HG03575 (cell line): ENCODE data around the gene CMIP.

Source experiments
- ATAC-seq: cut with Tn5 transposase; IDR thresholded peaks from one replicate; pipeline ENCODE4 v1.9.1; 2021; ENCODE audit not compliant: unreplicated experiment, insufficient number of reproducible peaks, low FRiP score; ENCODE audit errors: extremely low read depth

Gene CMIP

DNA sequence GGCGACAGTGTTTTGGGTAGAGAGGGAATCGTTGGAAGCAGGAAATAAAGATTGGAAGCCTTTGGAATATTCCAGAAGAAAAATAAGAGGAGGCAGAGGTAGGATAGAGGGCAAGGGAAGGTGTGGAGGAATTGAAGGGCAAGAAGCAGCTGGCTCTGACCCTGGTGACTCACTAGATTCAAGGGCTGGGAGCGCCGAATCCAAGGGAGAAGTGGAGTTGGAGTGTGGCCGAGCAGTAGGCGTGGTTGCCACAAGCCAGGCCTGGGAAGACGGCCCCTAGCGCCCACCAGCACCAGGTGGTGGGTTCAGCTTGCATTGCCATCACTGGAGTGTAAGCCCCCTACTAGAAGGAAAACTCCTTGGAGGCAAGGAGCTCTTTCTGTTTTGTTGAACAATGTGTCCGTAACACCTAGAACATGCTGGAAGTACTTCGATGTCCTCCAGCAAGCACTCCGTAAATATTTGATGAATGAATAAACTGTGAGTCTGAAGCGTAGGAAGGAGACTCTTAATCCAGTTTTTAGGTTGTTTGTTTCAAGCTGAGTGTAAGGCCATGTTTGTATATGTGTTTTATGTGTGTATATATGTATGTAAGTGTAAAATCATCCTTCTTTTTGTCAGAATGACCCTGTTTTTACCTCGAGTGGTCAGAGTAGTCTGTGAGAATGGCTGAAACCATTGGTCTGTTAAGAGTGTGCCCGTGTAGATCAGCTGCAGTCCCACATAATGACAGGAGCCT lies 139.5 kb downstream of the CMIP start:
- no peak for ATAC-seq

DNA sequence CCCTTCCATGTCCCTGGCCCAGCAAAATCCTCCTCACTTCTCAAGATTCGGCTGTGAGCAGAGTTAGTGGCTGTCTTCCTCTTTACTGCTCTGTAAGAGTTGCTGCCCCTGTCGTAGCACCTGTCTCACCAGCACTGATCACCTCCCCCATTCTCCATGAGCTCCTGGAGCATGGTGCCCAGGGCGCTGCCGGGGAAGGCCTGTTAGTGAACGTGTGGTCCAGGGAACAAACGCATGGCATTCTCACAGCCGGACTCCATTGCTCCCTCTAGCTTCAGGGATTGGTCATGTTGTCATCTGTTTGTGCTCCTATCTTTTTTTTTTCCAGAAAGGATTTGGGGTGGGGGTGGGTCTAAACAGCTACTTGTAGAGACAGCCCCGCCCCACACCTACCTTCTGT lies 141.2 kb downstream of the CMIP start:
- ATAC-seq, result no peak

- no peak for ATAC-seq
These were observed 141.8 kb downstream of the CMIP start for GRCh38 chr16:81586417-81586816.

DNA sequence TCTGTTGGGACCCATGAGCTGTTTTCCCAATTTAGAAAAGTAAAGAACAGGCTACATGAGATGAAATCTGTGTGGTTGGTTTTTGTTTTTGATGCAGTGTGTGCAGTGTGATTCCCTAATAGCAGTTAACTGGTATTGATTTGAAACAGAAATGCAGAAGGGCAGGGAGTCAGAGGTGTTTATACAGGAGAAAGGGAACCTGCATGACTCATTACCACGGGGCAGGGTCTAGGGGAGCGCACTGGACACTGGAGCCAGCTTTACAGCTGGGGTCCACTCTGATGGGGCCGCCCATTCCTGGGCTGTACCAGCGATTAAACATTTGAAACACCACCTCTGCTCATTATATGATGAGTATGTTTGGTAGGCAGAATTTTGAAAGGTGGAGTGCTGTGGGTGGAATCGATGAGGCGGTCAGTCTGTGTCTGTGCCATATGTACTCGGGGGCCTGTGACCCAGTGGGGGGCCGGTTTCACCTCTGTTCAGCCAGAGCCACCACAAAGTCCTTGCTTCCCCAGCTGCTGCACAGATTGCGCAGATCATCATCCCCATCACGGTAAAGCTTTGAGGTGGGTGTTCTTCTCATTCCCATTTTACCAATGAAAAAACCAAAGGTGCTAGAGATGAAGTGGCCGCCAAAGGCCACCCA lies 142.5 kb downstream of the CMIP start:
- ATAC-seq, result no peak

GRCh38 chr16:81587626-81588160 lies 143.1 kb downstream of the CMIP start:
- no peak for ATAC-seq

DNA sequence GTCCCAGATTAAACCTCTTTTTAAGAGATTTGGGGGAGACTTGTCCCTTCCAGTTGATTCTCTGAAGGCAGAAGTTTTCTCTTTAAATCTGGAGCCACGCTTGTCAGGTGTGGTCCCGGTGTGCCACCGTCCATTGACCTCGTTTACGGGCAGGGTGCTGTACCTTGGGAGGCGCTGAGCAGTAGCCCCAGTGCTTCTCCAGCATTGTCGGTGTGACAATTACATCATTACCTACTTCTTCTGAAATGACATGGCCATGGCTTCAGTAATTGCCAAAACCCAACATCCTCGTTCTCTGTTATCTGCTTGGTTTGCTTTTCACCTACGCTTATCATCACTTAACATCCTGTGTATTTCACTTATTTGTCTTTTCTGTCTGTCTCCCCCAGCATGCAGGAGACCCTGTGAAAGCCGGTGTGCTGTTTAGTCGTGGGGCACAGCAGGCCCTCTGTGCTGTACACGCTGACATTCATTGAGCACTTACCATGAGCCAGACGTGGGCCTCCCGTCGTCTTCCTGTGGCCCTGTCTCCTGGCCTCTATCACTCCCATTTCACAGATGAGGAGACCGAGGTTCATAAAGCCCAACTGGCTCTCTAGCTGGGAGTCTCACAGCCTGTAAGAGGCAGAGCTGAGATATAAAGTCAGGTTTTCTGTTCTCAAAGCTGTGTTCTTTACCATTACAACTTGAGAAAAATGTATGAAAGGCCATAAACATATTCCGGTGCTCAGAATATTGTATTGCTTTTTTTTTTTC lies 143.9 kb downstream of the CMIP start:
- no peak for ATAC-seq

DNA sequence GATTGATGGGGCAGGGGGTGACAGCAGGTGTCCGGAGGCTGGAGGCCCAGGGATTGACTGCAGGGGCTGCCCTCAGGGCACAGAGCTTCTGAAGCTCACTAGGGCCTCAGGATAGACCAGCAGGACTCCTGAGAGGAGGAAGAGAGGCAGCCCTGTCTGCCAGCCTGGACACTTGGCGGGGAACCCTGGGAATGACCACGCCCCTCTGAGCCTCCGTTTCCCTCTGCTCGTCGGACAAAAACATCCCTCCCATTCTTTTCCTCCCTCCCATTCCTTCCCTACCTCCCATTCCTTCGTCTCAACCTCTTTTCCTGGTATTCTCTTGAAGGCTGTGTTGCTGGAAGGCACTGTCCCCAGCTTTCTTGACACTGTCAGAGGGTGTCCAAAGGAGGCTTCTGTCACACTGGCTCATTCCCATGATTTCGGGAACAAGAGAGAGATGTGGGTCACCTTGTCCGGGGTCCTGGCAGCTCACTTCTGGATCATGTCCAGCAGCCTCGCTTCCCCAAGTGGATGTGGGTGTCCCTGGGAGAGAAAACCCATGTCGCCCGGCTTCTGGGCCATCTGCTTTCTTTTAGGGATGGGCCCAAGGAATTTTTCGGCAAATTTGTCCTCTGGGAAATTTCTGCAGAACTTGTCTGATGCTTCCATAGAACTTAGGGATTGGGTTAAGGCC lies 145.5 kb downstream of the CMIP start:
- ATAC-seq, result no peak

DNA sequence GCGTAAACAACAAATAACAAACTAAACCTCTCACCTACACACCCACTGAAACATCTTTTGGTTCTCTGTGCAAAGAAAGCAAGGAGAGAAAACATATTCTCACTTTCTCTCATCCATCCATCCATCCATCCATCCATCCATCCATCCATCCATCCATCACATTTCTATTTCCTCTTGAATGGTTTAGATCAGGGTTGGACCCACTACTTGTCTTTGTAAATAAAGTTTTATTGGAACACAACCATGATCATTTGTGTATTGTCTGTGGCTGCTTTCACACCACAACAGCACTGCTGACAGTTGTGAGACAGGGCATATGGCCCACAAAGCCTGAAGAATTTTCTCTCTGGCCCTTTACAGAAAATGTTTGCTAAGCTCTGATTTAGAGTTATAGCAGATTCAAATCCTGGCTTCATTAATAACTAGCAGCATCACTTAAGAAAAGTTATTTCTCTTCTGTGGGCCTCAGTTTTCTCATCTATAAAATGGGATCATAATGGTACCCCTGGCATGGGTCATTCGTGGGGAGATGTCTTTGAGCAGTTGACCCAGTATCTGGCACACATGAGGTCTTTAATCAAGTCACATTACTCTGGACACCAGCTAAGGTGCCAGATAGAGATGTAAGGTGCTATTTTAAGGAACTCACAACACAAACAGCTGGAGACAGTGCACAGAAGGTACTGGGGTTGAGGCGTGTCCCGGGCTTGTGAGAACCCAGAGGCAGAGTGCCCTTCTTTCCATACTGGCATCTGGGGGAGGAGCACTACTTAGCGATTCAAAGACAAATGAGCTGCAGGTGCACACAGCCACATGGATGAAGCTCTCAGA lies 146.3 kb downstream of the CMIP start:
- ATAC-seq, result no peak

DNA sequence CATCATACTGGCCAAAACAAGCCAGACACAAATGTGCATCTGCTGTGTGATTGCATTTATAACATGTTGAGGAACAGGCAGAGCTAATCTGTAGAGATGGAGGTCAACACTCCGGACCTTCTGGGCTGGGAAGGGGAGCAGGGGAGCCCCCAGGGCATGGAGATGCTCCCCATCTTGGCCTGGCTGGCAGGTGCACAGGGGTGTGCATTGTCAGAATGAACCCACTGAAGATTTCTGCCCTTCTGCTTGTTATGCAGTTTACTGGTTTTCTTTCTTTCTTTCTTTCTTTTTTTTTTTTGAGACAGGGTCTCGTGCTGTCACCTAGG lies 146.9 kb downstream of the CMIP start:
- no peak for ATAC-seq

DNA sequence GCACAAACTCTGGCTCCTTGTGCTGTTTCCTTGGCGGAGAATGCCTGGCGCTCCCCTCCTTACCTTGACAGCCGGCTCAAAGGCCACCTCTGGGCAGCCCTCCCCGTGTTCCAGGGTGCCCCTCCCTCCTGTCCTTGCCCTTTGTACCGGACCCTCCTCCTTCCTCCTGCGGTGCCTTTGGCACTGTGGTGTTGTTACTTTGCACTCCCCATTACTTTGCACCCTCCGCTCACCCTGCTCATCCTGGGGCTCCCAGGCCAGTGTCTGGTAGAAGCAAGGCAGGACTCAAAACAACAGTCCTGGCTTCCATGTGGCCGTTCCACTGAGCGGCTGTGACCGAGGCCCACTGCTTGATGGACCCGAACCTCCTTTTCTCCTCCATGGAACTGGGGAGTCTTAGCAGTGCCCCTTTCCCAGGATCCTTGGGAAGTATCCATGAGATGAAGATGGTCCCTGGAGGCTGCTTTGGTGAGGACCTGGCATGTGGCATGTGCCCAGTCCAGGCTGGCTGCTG lies 147.8 kb downstream of the CMIP start:
- no peak for ATAC-seq

DNA sequence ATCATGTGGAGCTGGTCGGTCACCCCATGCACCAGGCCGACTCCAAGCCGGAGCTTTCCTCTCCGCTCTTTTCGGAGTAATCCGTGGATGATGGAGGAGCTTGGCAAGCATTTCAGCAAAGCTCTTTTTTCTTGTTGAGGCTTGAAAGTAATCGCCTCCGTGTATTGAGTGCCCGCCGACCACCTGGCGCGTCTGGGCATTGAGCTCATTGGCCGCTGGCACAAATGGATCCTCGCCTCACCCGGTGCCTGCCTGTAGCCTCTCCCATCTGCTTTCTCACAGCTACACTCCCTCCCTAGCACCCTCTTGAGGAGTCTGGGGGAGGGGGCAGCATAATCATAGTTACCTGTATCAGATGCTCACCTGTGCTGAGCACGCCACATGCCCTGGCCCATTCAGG lies 148.9 kb downstream of the CMIP start:
- no peak for ATAC-seq

DNA sequence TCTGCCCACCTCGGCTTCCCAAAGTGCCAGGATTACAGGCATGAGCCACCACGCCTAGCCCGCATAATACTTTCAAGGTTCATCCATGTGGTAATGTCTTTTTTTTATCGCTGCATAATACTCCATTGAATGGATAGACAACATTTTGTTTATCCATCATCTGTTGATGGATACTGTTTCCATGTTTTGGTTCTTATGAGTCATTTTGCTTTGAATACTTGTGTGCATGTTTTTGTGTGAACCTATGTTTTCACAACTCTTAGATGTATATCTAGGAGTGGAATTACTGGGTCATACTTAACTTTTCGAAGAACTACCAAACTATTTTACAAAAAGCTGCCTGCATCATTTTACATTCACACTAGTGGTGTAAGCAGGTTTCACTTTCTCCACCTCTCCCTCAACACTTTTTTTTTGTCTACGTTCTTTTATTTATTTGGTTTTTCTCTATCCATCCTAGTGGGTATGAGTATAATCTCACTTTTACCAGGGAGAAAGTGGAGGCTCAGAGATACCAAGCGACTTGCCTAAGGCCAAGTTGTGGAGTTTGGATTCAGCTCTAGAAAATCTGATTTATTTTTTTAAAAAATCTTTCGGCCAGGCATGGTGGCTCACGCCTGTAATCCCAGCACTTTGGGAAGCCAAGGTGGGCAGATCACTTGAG lies 151.2 kb downstream of the CMIP start:
- no peak for ATAC-seq

- no peak for ATAC-seq
These were observed 152.6 kb downstream of the CMIP start for GRCh38 chr16:81597079-81597658.

- ATAC-seq, result no peak
These were observed 153.5 kb downstream of the CMIP start for GRCh38 chr16:81598083-81598482.

DNA sequence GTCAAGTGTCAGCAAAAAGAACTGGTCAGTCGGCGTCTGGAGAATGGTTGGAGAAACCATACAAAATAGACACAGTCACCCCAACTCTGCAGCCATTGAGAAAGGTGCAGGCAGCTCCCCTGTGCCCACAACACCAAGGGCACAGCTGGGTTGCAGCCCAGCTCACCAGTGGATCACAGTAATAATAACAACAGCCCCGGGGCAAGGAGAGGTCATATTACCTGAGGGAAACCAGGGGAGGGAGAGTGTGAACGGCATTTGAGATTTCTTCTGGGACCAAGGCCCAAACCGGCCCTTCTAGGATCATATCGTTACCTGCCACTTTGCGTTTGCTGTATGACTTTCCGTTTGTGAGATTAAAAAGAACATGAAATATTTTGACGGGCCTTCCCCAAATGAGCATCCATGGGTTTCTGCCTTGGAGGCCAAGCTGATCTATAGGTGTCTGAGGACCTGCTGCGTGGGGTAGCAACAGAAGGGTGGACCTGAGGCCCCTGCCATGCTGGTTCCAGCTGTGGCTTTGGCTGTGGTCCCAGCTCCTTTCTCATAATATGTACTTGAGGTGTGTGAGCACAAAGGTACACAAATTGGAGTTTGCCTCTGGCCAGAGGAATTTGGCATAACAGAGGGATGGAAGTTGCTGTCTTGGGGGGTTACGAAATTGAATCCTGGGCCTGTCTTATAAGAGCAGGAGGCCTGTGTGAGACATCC lies 154.6 kb downstream of the CMIP start:
- ATAC-seq, result no peak

GRCh38 chr16:81600275-81600674 lies 155.7 kb downstream of the CMIP start:
- ATAC-seq, result no peak

DNA sequence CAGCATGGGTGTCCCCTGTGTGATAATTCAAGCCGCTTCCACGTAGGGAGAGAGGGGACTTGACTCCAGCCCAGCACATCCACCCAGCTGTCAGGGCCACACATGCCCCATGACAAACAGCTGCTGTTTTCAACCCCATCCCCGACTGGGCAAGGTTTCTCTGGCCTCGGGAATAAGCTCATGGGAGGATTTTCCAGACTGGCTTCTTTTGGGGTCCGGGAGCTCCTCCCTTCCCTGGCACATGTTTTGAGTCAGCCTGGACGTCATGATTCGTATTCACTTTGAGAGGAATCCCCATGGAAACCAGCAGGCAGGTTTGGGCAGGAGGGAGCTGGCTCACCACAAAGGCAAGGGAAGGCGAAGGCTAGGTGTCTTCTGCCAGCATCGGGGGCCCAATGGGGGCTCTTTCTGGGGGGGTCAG lies 156.4 kb downstream of the CMIP start:
- no peak for ATAC-seq
